GM13977 (cell line): Measurements from ENCODE around the gene SOX4.
"Not testable (repeated sequence)": the region's sequence is repeated elsewhere in the genome, so short reads cannot be mapped to it uniquely, and the experiment has no call there.

Source experiments
- DNase-seq: peaks from one replicate; pipeline ENCODE4 v3.0.0; 2012; ENCODE audit warnings: low spot score
- in situ Hi-C: fragments of 300-500 bp; cut with MboI; formaldehyde crosslinking; loops from one replicate; pipeline ENCODE4 v1.12.0; 2022; ENCODE audit warnings: low sequenced_read_pairs, low pct_unique_long_range_greater_than_20kb, mixed read lengths, inconsistent platforms; ENCODE audit not compliant: unreplicated experiment
- TF ChIP-seq, protein P1 (sequence below): IDR thresholded peaks from 2 replicates; pipeline ENCODE4 v1.5.1; 2012; ENCODE audit warnings: mild to moderate bottlenecking, control low read depth; ENCODE audit not compliant: insufficient read depth; ENCODE audit errors: extremely low read depth, missing control alignments

Gene SOX4

GRCh38 chr6:21593412-21593926 is at the start of gene SOX4:
SOX4 (plus strand) TSS chr6:21593751; CDS start chr6:21594535, 784 bp downstream.
- in situ Hi-C loops, result loop anchor here (25.0 kb wide), 2 partner anchors 681 to 881 kb away; no protein-coding TSS in a partner anchor
- DNase-seq, result peak; percentile 92
- TF ChIP-seq, protein P1, sequence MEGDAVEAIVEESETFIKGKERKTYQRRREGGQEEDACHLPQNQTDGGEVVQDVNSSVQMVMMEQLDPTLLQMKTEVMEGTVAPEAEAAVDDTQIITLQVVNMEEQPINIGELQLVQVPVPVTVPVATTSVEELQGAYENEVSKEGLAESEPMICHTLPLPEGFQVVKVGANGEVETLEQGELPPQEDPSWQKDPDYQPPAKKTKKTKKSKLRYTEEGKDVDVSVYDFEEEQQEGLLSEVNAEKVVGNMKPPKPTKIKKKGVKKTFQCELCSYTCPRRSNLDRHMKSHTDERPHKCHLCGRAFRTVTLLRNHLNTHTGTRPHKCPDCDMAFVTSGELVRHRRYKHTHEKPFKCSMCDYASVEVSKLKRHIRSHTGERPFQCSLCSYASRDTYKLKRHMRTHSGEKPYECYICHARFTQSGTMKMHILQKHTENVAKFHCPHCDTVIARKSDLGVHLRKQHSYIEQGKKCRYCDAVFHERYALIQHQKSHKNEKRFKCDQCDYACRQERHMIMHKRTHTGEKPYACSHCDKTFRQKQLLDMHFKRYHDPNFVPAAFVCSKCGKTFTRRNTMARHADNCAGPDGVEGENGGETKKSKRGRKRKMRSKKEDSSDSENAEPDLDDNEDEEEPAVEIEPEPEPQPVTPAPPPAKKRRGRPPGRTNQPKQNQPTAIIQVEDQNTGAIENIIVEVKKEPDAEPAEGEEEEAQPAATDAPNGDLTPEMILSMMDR, result no peak

- in situ Hi-C loops, DNase-seq: not testable (repeated sequence)
Observed at GRCh38 chr6:21552286-21552685, 41.3 kb upstream of the SOX4 start.

GRCh38 chr6:21554286-21554685 is 39.3 kb upstream of the SOX4 start:
- DNase-seq, result no peak
- in situ Hi-C loops, result no loop called here
- TF ChIP-seq, protein P1, result no peak

- in situ Hi-C loops, result no loop called here
- TF ChIP-seq, protein P1, result no peak
- no peak for DNase-seq
Observed at GRCh38 chr6:21555197-21555596, 38.4 kb upstream of the SOX4 start.

- DNase-seq, result no peak
- in situ Hi-C loops, result no loop called here
- TF ChIP-seq, protein P1, result no peak
Observed at GRCh38 chr6:21556511-21556910, 37.0 kb upstream of the SOX4 start.

DNA sequence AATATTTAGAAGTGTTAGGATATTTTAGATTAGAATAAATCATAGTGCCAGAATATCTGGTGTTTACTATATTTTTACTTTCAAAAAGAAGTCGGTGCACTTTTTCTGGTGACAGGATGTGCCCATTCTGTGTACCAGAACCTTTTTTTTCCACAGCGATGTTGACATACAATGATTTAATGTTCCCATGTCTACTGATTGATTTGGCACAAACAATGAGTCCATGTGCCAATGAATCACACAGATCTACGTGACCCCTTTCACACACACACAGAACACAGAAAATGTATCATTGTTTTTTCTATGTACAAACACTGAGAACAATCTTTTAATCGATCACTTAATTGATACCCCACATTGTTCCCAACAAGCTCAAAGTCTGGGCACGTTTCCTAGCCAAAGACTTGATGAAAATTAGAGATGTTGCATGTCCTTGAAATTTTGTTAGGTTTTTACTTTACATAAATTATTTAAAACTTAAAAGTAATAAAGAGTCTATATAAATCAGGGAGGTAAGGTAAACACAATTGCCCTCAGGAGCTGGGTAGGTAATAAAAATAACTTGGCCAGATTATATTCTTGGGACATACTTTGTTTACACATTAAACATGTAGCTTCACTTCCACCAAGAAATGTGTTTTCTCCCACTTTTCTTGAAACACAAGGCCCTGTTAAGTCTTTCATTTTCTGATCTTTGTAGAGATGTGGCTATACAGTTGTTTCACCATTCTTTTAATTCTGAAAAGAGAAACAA is 36.4 kb upstream of the SOX4 start:
- in situ Hi-C loops, result no loop called here
- TF ChIP-seq, protein P1, result no peak
- DNase-seq, result no peak

DNA sequence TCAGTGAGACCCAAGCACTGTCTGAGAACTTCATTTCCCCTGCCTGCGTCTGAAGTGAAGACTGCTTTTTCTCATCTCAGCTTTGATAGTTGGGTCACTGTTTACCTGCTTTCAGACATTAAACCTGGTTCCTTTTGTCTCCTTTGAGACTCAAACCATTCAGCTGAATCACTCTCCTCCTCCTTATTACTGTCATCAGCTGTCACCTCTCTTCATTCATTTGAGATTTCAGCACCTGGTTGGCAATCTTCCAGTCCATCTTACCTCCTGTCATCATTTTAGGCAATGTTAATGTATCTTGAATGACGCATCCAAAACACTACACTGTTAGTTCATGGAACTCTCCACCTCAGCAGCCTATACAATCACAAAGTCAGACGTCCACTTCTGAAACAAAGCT is 34.3 kb upstream of the SOX4 start:
- in situ Hi-C loops, result no loop called here
- TF ChIP-seq, protein P1, result no peak
- DNase-seq, result no peak
